Measurements from ENCODE around the gene IFNLR1.
A peak's percentile ranks its signal among the peaks of the same experiment; 100 is the strongest.

The IFNLR1 gene

GRCh38 chr1:24147194-24147593 is 39.9 kb downstream of the IFNLR1 start:
- DNase-seq = no peak

- peak in 1 of 2 experiments; percentile 13 for DNase-seq
Observed at GRCh38 chr1:24142546-24143534, 44.2 kb downstream of the IFNLR1 start, which contains the start of gene IL22RA1. Gene IL22RA1 (minus strand): TSS chr1:24143140. CDS start chr1:24143082, 58 bp downstream.

GRCh38 chr1:24141311-24141997 is 45.6 kb downstream of the IFNLR1 start:
- DNase-seq = no peak

- DNase-seq = no peak
Observed at GRCh38 chr1:24140741-24141181, 46.3 kb downstream of the IFNLR1 start.

GRCh38 chr1:24139841-24140425 is 47.2 kb downstream of the IFNLR1 start:
- no peak for DNase-seq

GRCh38 chr1:24139222-24139489 is 47.9 kb downstream of the IFNLR1 start:
- no peak for DNase-seq

- no peak for DNase-seq
Observed at GRCh38 chr1:24138476-24139221, 48.4 kb downstream of the IFNLR1 start.

GRCh38 chr1:24136956-24137539 is 50.0 kb downstream of the IFNLR1 start:
- DNase-seq = no peak

- DNase-seq = no peak
Observed at GRCh38 chr1:24134376-24134775, 52.7 kb downstream of the IFNLR1 start.

- no peak for DNase-seq
Observed at GRCh38 chr1:24133819-24134218, 53.3 kb downstream of the IFNLR1 start.

- DNase-seq = no peak
Observed at GRCh38 chr1:24130385-24130784, 56.7 kb downstream of the IFNLR1 start.

GRCh38 chr1:24127801-24128363 is 59.2 kb downstream of the IFNLR1 start:
- no peak for DNase-seq

- DNase-seq = no peak
Observed at GRCh38 chr1:24127134-24127800, 59.8 kb downstream of the IFNLR1 start.

GRCh38 chr1:24126672-24127023 is 60.4 kb downstream of the IFNLR1 start:
- DNase-seq = no peak

- no peak for DNase-seq
Observed at GRCh38 chr1:24126018-24126671, 60.9 kb downstream of the IFNLR1 start.

- DNase-seq = no peak
Observed at GRCh38 chr1:24125456-24125855, 61.6 kb downstream of the IFNLR1 start.

GRCh38 chr1:24124980-24125379 is 62.1 kb downstream of the IFNLR1 start:
- no peak for DNase-seq

GRCh38 chr1:24123611-24124010 is 63.5 kb downstream of the IFNLR1 start:
- no peak for DNase-seq

- no peak for DNase-seq
Observed at GRCh38 chr1:24122776-24123175, 64.3 kb downstream of the IFNLR1 start.

GRCh38 chr1:24121406-24121805 is 65.7 kb downstream of the IFNLR1 start:
- no peak for DNase-seq

- no peak for DNase-seq
Observed at GRCh38 chr1:24120965-24121364, 66.1 kb downstream of the IFNLR1 start.
